Mesenchymal stem cell (in vitro differentiated cells and primary cell): Measurements from ENCODE around the gene TBCD.

Source experiments
- DNase-seq: peaks from one replicate; pipeline ENCODE4 v3.0.0-alpha.2; 2013
- H2AFZ ChIP-seq: one replicate; pipeline ENCODE4 v1.6.1; 2013; ENCODE audit warnings: low read depth, mild to moderate bottlenecking, control low read depth, inconsistent platforms, low read length, moderate library complexity
- H2AK5ac ChIP-seq: 2 replicates; pipeline ENCODE4 v1.6.1; 2013; ENCODE audit warnings: low read length, moderate library complexity, mild to moderate bottlenecking, inconsistent platforms; ENCODE audit not compliant: severe bottlenecking
- H2BK120ac ChIP-seq: one replicate; pipeline ENCODE4 v1.6.1; 2013; ENCODE audit warnings: low read depth, mild to moderate bottlenecking, inconsistent platforms, low read length, moderate library complexity
- H2BK12ac ChIP-seq, 2 experiments: one replicate each; pipeline ENCODE4 v1.6.1; 2013; ENCODE audit warnings: inconsistent platforms in 2 of 2, low read length in 2 of 2, mild to moderate bottlenecking in 2 of 2, moderate library complexity in 2 of 2, control low read depth in 1 of 2
- H2BK15ac ChIP-seq: one replicate; pipeline ENCODE4 v1.6.1; 2013; ENCODE audit warnings: mild to moderate bottlenecking, low read depth, inconsistent platforms; ENCODE audit not compliant: poor library complexity, severe bottlenecking
- H2BK5ac ChIP-seq: 2 replicates; pipeline ENCODE4 v1.6.1; 2013; ENCODE audit warnings: low read depth, mild to moderate bottlenecking, low read length, control low read depth, inconsistent platforms; ENCODE audit not compliant: poor library complexity, severe bottlenecking
- H3K14ac ChIP-seq, 2 experiments: one replicate each; pipeline ENCODE4 v1.6.1; 2013; ENCODE audit warnings: inconsistent platforms in 2 of 2, low read length in 2 of 2, control low read depth in 1 of 2, mild to moderate bottlenecking in 1 of 2, moderate library complexity in 1 of 2
- H3K18ac ChIP-seq, 2 experiments: one replicate each; pipeline ENCODE4 v1.6.1; 2013; ENCODE audit warnings: inconsistent platforms in 2 of 2, low read length in 2 of 2, control low read depth in 1 of 2, low read depth in 1 of 2, mild to moderate bottlenecking in 1 of 2
- H3K23ac ChIP-seq, 2 experiments: one replicate each; pipeline ENCODE4 v1.6.1; 2013; ENCODE audit warnings: inconsistent platforms in 2 of 2, low read length in 2 of 2, mild to moderate bottlenecking in 2 of 2, moderate library complexity in 2 of 2, control low read depth in 1 of 2
- H3K27ac ChIP-seq: 2 replicates; pipeline ENCODE4 v1.5.1; 2013; ENCODE audit warnings: mild to moderate bottlenecking, moderate library complexity, low read length, control low read depth, inconsistent platforms; ENCODE audit not compliant: poor library complexity, severe bottlenecking
- H3K27me3 ChIP-seq, 2 experiments: 2 replicates each; pipeline versions ENCODE4 v1.6.1 to v1.7.0; 2013; ENCODE audit warnings: low read length in 2 of 2, mild to moderate bottlenecking in 2 of 2, moderate library complexity in 2 of 2, control low read depth in 1 of 2, inconsistent platforms in 1 of 2; ENCODE audit not compliant: control insufficient read depth in 1 of 2, insufficient read depth in 1 of 2
- H3K36me3 ChIP-seq, 2 experiments: 2 replicates each; pipeline versions ENCODE4 v1.6.1 to v1.7.0; 2013; ENCODE audit warnings: low read length in 2 of 2, control low read depth in 1 of 2, inconsistent platforms in 1 of 2, low read depth in 1 of 2, mild to moderate bottlenecking in 1 of 2; ENCODE audit not compliant: insufficient read depth in 2 of 2, control insufficient read depth in 1 of 2
- H3K4ac ChIP-seq, 2 experiments: one replicate each; pipeline ENCODE4 v1.6.1; 2013; ENCODE audit warnings: inconsistent platforms in 2 of 2, low read length in 2 of 2, mild to moderate bottlenecking in 2 of 2, moderate library complexity in 2 of 2, control low read depth in 1 of 2, low read depth in 1 of 2
- H3K4me1 ChIP-seq: 2 replicates; pipeline ENCODE4 v1.6.1; 2013; ENCODE audit warnings: low read depth, low read length, control low read depth; ENCODE audit not compliant: control insufficient read depth, insufficient read depth
- H3K4me2 ChIP-seq: 2 replicates; pipeline ENCODE4 v1.6.1; 2013; ENCODE audit warnings: low read length, mild to moderate bottlenecking, inconsistent platforms; ENCODE audit not compliant: poor library complexity, severe bottlenecking
- H3K4me3 ChIP-seq, 2 experiments: 2 replicates each; pipeline versions ENCODE4 v1.5.1 to v1.7.0; 2013; ENCODE audit warnings: low read length in 2 of 2, mild to moderate bottlenecking in 2 of 2, control low read depth in 1 of 2, low read depth in 1 of 2; ENCODE audit not compliant: insufficient read depth in 1 of 2
- H3K79me1 ChIP-seq: replicated peaks from 2 replicates; pipeline ENCODE4 v1.6.1; 2013; ENCODE audit warnings: mild to moderate bottlenecking, control low read depth, low read length, inconsistent platforms; ENCODE audit not compliant: poor library complexity, severe bottlenecking
- H3K9ac ChIP-seq: 2 replicates; pipeline ENCODE4 v1.7.0; 2013; ENCODE audit warnings: mild to moderate bottlenecking, low read length, moderate library complexity
- H3K9me3 ChIP-seq: 2 replicates; pipeline ENCODE4 v1.7.0; 2013; ENCODE audit warnings: mild to moderate bottlenecking, low read length; ENCODE audit not compliant: control insufficient read depth
- H4K8ac ChIP-seq: one replicate; pipeline ENCODE4 v1.6.1; 2013; ENCODE audit warnings: inconsistent platforms, mild to moderate bottlenecking, low read length, moderate library complexity
- H4K91ac ChIP-seq: one replicate; pipeline ENCODE4 v1.6.1; 2013; ENCODE audit warnings: mild to moderate bottlenecking, low read length, inconsistent platforms
- WGBS: methylation state at CpG from one replicate; pipeline ENCODE4 v1.1.7; 2013; ENCODE audit warnings: mixed read lengths; 5-methylcytosine and 5-hydroxymethylcytosine counted together

The TBCD gene

GRCh38 chr17:82938873-82939620, 187.2 kb downstream of the TBCD start:
- peaks cover 8% of the 10 kb centered on the region for H3K9me3 ChIP-seq
- WGBS = 92% methylated on average over 21 of the region's 26 CpGs
- H3K14ac ChIP-seq = no peak overlapping the region
- H2AK5ac ChIP-seq = no peak overlapping the region
- no peak overlapping the region for H2AFZ ChIP-seq
- H4K91ac ChIP-seq = no peak overlapping the region
- no peak overlapping the region for H2BK15ac ChIP-seq
- no peak overlapping the region for H2BK12ac ChIP-seq
- peaks cover 58 to 76% of the 10 kb centered on the region in 2 experiments for H3K36me3 ChIP-seq
- H4K8ac ChIP-seq = no peak overlapping the region
- no peak overlapping the region for H2BK120ac ChIP-seq
- no peak overlapping the region for H2BK5ac ChIP-seq
- H3K18ac ChIP-seq = no peak overlapping the region
- no peak overlapping the region for H3K4me2 ChIP-seq
- H3K4me3 ChIP-seq = no peak overlapping the region
- no peak overlapping the region for H3K9ac ChIP-seq
- no peak overlapping the region for H3K4ac ChIP-seq
- H3K23ac ChIP-seq = no peak overlapping the region
- peaks cover 2% of the 10 kb centered on the region for H3K79me1 ChIP-seq
- no peaks in the 10 kb centered on the region for H3K27me3 ChIP-seq
- H3K4me1 ChIP-seq = peaks cover 13% of the 10 kb centered on the region
- DNase-seq = no peak
- no peak overlapping the region for H3K27ac ChIP-seq

- no peaks in the 10 kb centered on the region for H3K27me3 ChIP-seq
- H3K4me1 ChIP-seq = peaks cover 12% of the 10 kb centered on the region
- H2AFZ ChIP-seq = no peak overlapping the region
- H3K36me3 ChIP-seq = peaks cover 64 to 80% of the 10 kb centered on the region in 2 experiments
- H4K8ac ChIP-seq = no peak overlapping the region
- H2BK15ac ChIP-seq = no peak overlapping the region
- H3K9ac ChIP-seq = no peak overlapping the region
- H3K18ac ChIP-seq = no peak overlapping the region
- peaks cover 14% of the 10 kb centered on the region for H3K9me3 ChIP-seq
- WGBS = 92% methylated on average over 10 of the region's 10 CpGs
- no peak overlapping the region for H2AK5ac ChIP-seq
- H4K91ac ChIP-seq = no peak overlapping the region
- H3K23ac ChIP-seq = no peak overlapping the region
- H3K27ac ChIP-seq = no peak overlapping the region
- no peak for DNase-seq
- no peak overlapping the region for H2BK12ac ChIP-seq
- no peak overlapping the region for H2BK120ac ChIP-seq
- no peak overlapping the region for H3K4me3 ChIP-seq
- H3K4ac ChIP-seq = no peak overlapping the region
- no peak overlapping the region for H3K4me2 ChIP-seq
- no peak overlapping the region for H2BK5ac ChIP-seq
- H3K79me1 ChIP-seq = peaks cover 2% of the 10 kb centered on the region
- no peak overlapping the region for H3K14ac ChIP-seq
Measured at GRCh38 chr17:82939621-82940135, 187.8 kb downstream of the TBCD start.

- H2BK120ac ChIP-seq = no peak overlapping the region
- peaks cover 21% of the 10 kb centered on the region for H3K9me3 ChIP-seq
- H3K4me3 ChIP-seq = no peak overlapping the region
- H3K23ac ChIP-seq = no peak overlapping the region
- no peak overlapping the region for H2AFZ ChIP-seq
- H3K36me3 ChIP-seq = peaks cover 64 to 87% of the 10 kb centered on the region in 2 experiments
- H4K91ac ChIP-seq = no peak overlapping the region
- no peak overlapping the region for H2AK5ac ChIP-seq
- H3K79me1 ChIP-seq = peaks cover 2% of the 10 kb centered on the region
- no peak overlapping the region for H3K4ac ChIP-seq
- DNase-seq = no peak
- no peak overlapping the region for H2BK5ac ChIP-seq
- H3K27ac ChIP-seq = no peak overlapping the region
- WGBS = 97% methylated on average over 24 of the region's 27 CpGs
- H3K14ac ChIP-seq = no peak overlapping the region
- H3K9ac ChIP-seq = no peak overlapping the region
- H4K8ac ChIP-seq = no peak overlapping the region
- no peaks in the 10 kb centered on the region for H3K27me3 ChIP-seq
- no peak overlapping the region for H3K18ac ChIP-seq
- no peak overlapping the region for H3K4me2 ChIP-seq
- H2BK12ac ChIP-seq = no peak overlapping the region
- H3K4me1 ChIP-seq = peaks cover 12% of the 10 kb centered on the region
- H2BK15ac ChIP-seq = no peak overlapping the region
Measured at GRCh38 chr17:82940226-82941020, 188.6 kb downstream of the TBCD start.
